Neural crest cell (in vitro differentiated cells): ENCODE measurements around the gene SRP68. TPM values are rescaled to one million over a fixed set of nuclear protein-coding genes. Genes with fewer than 3 reads are reported as not detected.
"Not testable (repeated sequence)": the region's sequence is repeated elsewhere in the genome, so short reads cannot be mapped to it uniquely, and the experiment has no call there.

Source experiments
- DNase-seq: peaks from one replicate; pipeline ENCODE4 v3.0.0; 2021; ENCODE audit warnings: low read depth, mixed read lengths, low spot score
- H3K27ac Mint-ChIP-seq: one replicate; pipeline ENCODE4 v1.8.0; 2021; ENCODE audit warnings: mild to moderate bottlenecking, mixed read lengths; ENCODE audit not compliant: unreplicated experiment
- H3K27me3 Mint-ChIP-seq: 2 replicates; pipeline ENCODE4 v1.8.0; 2021; ENCODE audit warnings: low read depth, mild to moderate bottlenecking, mixed read lengths
- H3K36me3 Mint-ChIP-seq: 2 replicates; pipeline ENCODE4 v1.8.0; 2021; ENCODE audit warnings: low read depth, mild to moderate bottlenecking, mixed read lengths
- H3K4me1 Mint-ChIP-seq: 2 replicates; pipeline ENCODE4 v1.8.0; 2021; ENCODE audit warnings: mixed read lengths
- H3K4me3 Mint-ChIP-seq: one replicate; pipeline ENCODE4 v1.8.0; 2021; ENCODE audit warnings: mild to moderate bottlenecking, mixed read lengths
- H3K9me3 Mint-ChIP-seq: 2 replicates; pipeline ENCODE4 v1.8.0; 2021; ENCODE audit warnings: mixed read lengths
- CTCF ChIP-seq: fragments of 200-600 bp; sonication (generic); conservative IDR thresholded peaks from 2 replicates; pipeline ENCODE4 v1.5.0; 2021; ENCODE audit warnings: antibody characterized with exemption, mild to moderate bottlenecking
- total RNA-seq: library from RNA; stranded (reverse); gene quantifications from 2 replicates; pipeline ENCODE4 v1.2.1, GENCODE V29; 2021

The SRP68 gene
- total RNA-seq, 1 donor from 2014 or later = 91.6 TPM

GRCh38 chr17:76080768-76081287, 8.5 kb upstream of the SRP68 start:
- peaks cover 64% of the 10 kb centered on the region for H3K27me3 Mint-ChIP-seq
- no peak for TF ChIP-seq CTCF
- H3K4me1 Mint-ChIP-seq = peaks cover 15% of the 10 kb centered on the region
- no peak overlapping the region for H3K27ac Mint-ChIP-seq
- H3K4me3 Mint-ChIP-seq = peak overlapping the region; percentile 19
- DNase-seq = no peak
- no peaks in the 10 kb centered on the region for H3K9me3 Mint-ChIP-seq
- H3K36me3 Mint-ChIP-seq = peaks cover 3% of the 10 kb centered on the region

DNA sequence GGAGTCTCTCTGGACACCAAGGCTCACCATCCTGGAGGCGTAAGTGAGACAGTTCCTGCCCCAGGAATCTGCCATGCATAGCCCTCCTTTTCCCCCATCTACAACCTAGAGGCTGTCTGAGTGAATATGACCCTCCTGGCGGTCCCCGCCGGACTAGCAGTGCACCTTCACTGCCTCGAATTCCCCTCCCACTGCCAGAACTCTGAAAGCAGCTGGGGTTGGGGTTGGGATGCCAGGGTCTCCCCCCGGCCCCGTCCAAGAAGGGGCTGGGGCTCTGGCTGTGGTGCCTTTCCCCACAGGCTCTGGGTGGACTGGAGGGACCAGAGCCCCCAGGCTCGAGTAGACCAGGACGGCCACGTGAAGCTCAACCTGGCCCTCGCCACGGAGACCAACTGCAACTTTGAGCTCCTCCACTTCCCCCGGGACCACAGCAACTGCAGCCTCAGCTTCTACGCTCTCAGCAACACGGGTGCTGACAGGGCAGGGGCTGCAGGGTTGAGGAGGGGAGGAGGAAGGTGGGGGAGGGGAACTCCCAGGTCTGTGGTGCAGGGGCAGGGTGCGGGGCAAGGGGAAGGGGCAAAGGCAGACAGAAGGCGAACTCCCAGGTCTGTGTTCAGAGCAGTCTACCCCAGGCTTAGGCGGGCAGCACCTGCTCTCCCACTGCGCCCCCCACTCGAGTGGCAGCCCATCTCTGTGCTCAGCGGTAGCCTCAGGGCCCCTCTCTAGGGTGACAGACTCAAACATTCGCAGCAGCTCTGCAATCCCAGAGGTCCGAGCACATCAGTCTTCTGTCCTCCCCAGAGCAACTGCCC, 7.8 kb upstream of the SRP68 start:
- peak; percentile 45 for TF ChIP-seq CTCF
- H3K4me1 Mint-ChIP-seq = peaks cover 18% of the 10 kb centered on the region
- peaks cover 3% of the 10 kb centered on the region for H3K36me3 Mint-ChIP-seq
- H3K4me3 Mint-ChIP-seq = peak overlapping the region; percentile 23
- H3K27ac Mint-ChIP-seq = no peak overlapping the region
- H3K9me3 Mint-ChIP-seq = no peaks in the 10 kb centered on the region
- peaks cover 70% of the 10 kb centered on the region for H3K27me3 Mint-ChIP-seq
- no peak for DNase-seq

DNA sequence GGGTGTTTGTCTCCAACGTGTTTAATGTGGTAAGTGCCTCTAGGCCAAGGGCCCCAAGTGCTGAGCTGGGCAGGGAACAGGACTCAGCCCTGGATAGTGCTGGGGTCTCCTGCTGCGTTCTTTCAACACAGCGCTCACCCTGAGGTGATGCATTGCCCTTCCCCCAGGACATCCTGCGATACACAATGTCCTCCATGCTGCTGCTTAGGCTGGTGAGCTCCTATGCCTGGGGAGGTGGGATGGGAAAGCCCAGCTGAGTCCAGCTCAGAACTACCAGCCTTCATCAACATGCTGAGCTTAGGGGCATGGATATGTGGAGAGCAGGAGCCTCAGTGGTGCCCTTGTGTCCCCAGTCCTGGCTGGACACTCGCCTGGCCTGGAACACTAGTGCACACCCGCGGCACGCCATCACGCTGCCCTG, 7.2 kb upstream of the SRP68 start:
- Mint-ChIP-seq H3K9me3 (no peaks in the 10 kb centered on the region), H3K27me3 (peaks cover 77% of the 10 kb centered on the region), H3K36me3 (peaks cover under 1% of the 10 kb centered on the region), H3K27ac (no peak overlapping the region), H3K4me3 (no peak overlapping the region), H3K4me1 (peaks cover 22% of the 10 kb centered on the region)
- no peak for TF ChIP-seq CTCF
- no peak for DNase-seq

DNA sequence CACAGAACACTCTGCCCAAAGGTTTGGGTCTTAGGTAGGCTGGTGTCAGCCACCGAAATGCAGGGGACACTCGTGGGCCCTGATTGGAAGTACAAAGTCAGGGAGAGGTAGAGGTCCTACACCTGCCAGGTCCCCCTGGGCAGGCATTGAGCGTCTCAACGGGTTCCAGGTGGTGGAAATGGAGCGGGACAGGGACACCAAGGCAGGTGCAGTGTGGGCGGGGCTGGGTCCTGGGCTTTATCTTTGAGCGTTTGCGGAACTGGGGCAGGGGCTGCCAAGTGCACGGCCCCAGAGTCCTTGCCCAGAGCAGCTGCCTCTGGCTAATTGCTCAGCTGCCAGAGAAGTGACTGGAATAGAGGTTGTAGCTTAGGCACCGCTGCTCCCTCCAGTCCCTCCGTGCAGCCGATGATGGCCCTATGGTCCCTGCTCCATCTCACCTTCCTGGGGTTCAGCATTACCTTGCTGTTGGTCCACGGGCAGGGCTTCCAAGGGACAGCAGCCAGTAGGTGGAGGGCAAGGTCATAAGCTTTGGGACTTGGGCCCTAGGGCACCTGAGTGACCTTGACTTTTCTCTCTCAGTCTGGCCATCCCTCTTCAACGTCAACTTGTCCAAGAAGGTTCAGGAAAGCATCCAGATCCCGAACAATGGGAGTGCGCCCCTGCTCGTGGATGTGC, 6.7 kb upstream of the SRP68 start, which contains the start of gene ZACN:
TSS of gene ZACN (plus strand) at position 323 of the 675 bp plus-strand sequence. CDS start at position 406, 83 bp downstream.
- TF ChIP-seq CTCF = no peak
- Mint-ChIP-seq H3K9me3 (no peaks in the 10 kb centered on the region), H3K27ac (peak within 1 kb of the TSS; percentile 27), H3K4me1 (peaks cover 22% of the 10 kb centered on the region), H3K4me3 (peak within 1 kb of the TSS; percentile 66), H3K36me3 (no peaks in the 10 kb centered on the region), H3K27me3 (peaks cover 82% of the 10 kb centered on the region)
- no peak for DNase-seq

DNA sequence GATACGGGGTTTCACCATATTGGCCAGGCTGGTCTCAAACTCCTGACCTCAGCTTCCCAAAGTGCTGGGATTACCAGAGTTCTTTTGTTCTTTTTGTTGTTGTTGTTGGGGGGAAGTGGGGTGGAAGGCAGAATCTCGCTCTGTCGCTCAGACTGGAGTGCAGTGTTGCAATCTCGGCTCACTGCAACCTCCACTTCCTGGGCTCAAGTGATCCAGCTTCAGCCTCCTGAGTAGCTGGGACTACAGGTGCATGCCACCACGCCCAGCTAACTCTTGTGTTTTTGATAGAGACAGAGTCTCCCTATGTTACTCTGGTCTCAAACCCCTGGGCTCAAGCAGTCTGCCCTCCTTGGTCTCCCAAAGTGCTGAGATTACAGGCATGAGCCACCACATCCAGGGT, 6.1 kb upstream of the SRP68 start:
- Mint-ChIP-seq H3K4me1 (peaks cover 22% of the 10 kb centered on the region), H3K27ac (peak overlapping the region; percentile 27), H3K4me3 (peak overlapping the region; percentile 66), H3K27me3 (peaks cover 88% of the 10 kb centered on the region)
- DNase-seq, H3K36me3 Mint-ChIP-seq, H3K9me3 Mint-ChIP-seq: not testable (repeated sequence)
